Measurements from ENCODE around the gene GRIN3A. TPM values are rescaled to one million over a fixed set of nuclear protein-coding genes. Genes with fewer than 3 reads are reported as not detected.

Gene GRIN3A
- polyA plus RNA-seq, 1 of the 3 experiments (the other 2 are of a cell fraction): not detected

DNA sequence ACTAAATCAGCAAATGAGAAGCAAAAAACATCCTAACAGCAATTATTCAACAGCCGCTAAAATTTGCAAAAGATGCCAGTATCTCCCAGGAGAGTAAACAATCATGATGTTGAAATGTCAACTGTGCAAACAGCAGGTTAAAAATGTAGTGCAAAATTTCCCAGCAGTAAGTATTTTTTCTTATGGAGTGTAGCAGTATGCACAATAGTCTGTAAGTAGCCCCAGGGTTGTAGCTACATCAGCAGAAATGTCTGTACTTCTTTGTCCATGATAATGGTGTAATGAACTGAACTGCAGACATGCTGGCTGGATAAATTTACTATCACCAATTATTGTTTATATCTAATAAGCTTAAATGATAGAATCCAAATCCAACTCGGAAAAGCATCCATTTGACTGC, 31.4 kb downstream of the GRIN3A start:
- H3F3A ChIP-seq (replicated peaks; ENCODE audit: insufficient read depth): no peaks in the 10 kb centered on the region
- no peaks in the 10 kb centered on the region for H3K27me3 ChIP-seq (ENCODE audit: insufficient read depth)
- TF ChIP-seq, protein P1, sequence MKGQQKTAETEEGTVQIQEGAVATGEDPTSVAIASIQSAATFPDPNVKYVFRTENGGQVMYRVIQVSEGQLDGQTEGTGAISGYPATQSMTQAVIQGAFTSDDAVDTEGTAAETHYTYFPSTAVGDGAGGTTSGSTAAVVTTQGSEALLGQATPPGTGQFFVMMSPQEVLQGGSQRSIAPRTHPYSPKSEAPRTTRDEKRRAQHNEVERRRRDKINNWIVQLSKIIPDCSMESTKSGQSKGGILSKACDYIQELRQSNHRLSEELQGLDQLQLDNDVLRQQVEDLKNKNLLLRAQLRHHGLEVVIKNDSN (IDR thresholded peaks at IDR 0.05; ENCODE audit: borderline replicate concordance, low read depth): no peak
- TF ChIP-seq NRF1 (IDR thresholded peaks at IDR 0.05; ENCODE audit: low read depth, low read length) (no peak), RCOR1 (IDR thresholded peaks at IDR 0.05; ENCODE audit: low read length) (0 out of 2 replicates have a peak, but pooled peaks have one; percentile 55), RXRA (IDR thresholded peaks at IDR 0.05; ENCODE audit: borderline replicate concordance, low read depth) (no peak), EP300 (IDR thresholded peaks at IDR 0.05; ENCODE audit: borderline replicate concordance in 1 of 2, low read depth in 1 of 2, low read length in 1 of 2) (0 out of 4 replicates have a peak, but pooled peaks of 1 of the 2 experiments have one; percentile 25), GABPA (IDR thresholded peaks at IDR 0.05; ENCODE audit: low read depth) (no peak), SMC3 (IDR thresholded peaks at IDR 0.05; ENCODE audit: low read depth, low read length) (no peak), TCF12 (IDR thresholded peaks at IDR 0.05) (no peak), RFX5 (IDR thresholded peaks at IDR 0.05; ENCODE audit: low read length) (no peak)
- TF ChIP-seq, protein P2, sequence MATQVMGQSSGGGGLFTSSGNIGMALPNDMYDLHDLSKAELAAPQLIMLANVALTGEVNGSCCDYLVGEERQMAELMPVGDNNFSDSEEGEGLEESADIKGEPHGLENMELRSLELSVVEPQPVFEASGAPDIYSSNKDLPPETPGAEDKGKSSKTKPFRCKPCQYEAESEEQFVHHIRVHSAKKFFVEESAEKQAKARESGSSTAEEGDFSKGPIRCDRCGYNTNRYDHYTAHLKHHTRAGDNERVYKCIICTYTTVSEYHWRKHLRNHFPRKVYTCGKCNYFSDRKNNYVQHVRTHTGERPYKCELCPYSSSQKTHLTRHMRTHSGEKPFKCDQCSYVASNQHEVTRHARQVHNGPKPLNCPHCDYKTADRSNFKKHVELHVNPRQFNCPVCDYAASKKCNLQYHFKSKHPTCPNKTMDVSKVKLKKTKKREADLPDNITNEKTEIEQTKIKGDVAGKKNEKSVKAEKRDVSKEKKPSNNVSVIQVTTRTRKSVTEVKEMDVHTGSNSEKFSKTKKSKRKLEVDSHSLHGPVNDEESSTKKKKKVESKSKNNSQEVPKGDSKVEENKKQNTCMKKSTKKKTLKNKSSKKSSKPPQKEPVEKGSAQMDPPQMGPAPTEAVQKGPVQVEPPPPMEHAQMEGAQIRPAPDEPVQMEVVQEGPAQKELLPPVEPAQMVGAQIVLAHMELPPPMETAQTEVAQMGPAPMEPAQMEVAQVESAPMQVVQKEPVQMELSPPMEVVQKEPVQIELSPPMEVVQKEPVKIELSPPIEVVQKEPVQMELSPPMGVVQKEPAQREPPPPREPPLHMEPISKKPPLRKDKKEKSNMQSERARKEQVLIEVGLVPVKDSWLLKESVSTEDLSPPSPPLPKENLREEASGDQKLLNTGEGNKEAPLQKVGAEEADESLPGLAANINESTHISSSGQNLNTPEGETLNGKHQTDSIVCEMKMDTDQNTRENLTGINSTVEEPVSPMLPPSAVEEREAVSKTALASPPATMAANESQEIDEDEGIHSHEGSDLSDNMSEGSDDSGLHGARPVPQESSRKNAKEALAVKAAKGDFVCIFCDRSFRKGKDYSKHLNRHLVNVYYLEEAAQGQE (IDR thresholded peaks at IDR 0.05; ENCODE audit: low read depth, low read length): no peak
- ChIA-PET CTCF (no interaction called here), POLR2A (no interaction called here)
- no peaks in the 10 kb centered on the region for H4K20me1 ChIP-seq (ENCODE audit: insufficient read depth)
- no peaks in the 10 kb centered on the region; the same call in 1 of the 2 replicates for H3K9me2 ChIP-seq
- no peak overlapping the region for H3K27ac ChIP-seq (ENCODE audit: low read depth in 2 of 2, low read length in 1 of 2)
- DNase-seq: peak; percentile 16
- no peak overlapping the region for H2AFZ ChIP-seq (ENCODE audit: low read depth)
- WGBS (ENCODE audit: low lambda C conversion rate): 10% methylated on average over 2 of the region's 2 CpGs
- no peaks in the 10 kb centered on the region; a peak in 2 of 4 replicates for H3K4me1 ChIP-seq (ENCODE audit: control insufficient read depth in 1 of 2, insufficient read depth in 2 of 2, low read depth in 1 of 2, low read length in 1 of 2)
- no peaks in the 10 kb centered on the region for H3K79me2 ChIP-seq (ENCODE audit: insufficient read depth)
- no peak overlapping the region for H3K4me3 ChIP-seq (ENCODE audit: low read depth in 2 of 2, low read length in 1 of 2)
- no peaks in the 10 kb centered on the region for H3K36me3 ChIP-seq (replicated peaks in 1 of 2; ENCODE audit: control insufficient read depth in 1 of 2, insufficient read depth in 2 of 2, low read length in 1 of 2)
- no peaks in the 10 kb centered on the region for H3K9me3 ChIP-seq
- H3K4me2 ChIP-seq: no peak overlapping the region
- no peak overlapping the region for H3K9ac ChIP-seq

DNA sequence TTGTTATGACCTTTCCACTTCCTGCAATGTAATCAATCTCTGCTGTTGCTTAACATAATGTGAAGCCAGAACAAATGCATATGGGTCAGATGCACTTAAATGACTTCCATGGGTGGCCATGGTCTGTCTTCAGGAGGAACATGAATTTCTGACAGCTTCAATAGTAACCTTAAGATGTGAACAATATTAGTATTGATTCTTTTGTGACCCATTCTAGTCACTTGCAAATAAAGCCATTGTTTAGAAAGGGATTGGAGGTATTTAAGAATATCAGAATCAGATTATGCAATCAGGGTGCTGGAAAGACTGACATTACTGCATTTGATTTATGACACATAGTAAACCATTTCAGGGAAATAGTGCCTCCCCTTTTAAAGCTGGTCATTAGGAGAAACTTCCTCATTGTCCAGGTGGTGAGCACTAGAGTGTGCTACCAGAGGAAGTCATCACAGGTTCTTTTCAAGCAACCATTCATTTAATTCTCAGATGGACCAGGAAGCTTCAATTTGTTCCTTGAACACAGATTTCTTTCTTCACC, 32.1 kb downstream of the GRIN3A start:
- CTCF ChIA-PET: no interaction called here
- TF ChIP-seq EZH2phosphoT487 (IDR thresholded peaks at IDR 0.05; ENCODE audit: borderline replicate concordance, low read depth) (no peak), ZBTB33 (IDR thresholded peaks at IDR 0.05; ENCODE audit: borderline replicate concordance, low read depth) (no peak), PBX3 (IDR thresholded peaks at IDR 0.05) (no peak), TAF1 (IDR thresholded peaks at IDR 0.05; ENCODE audit: borderline replicate concordance, low read depth, low read length) (no peak), RFX5 (IDR thresholded peaks at IDR 0.05; ENCODE audit: low read length) (no peak), USF2 (IDR thresholded peaks at IDR 0.05; ENCODE audit: borderline replicate concordance, low read depth, low read length) (no peak), GABPA (IDR thresholded peaks at IDR 0.05; ENCODE audit: low read depth) (no peak), MAX (IDR thresholded peaks at IDR 0.05; ENCODE audit: low read depth) (no peak)
- TF ChIP-seq, protein P3, sequence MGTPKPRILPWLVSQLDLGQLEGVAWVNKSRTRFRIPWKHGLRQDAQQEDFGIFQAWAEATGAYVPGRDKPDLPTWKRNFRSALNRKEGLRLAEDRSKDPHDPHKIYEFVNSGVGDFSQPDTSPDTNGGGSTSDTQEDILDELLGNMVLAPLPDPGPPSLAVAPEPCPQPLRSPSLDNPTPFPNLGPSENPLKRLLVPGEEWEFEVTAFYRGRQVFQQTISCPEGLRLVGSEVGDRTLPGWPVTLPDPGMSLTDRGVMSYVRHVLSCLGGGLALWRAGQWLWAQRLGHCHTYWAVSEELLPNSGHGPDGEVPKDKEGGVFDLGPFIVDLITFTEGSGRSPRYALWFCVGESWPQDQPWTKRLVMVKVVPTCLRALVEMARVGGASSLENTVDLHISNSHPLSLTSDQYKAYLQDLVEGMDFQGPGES (IDR thresholded peaks at IDR 0.05; ENCODE audit: low read depth, low read length): no peak

More for the DNA sequence above, 32.1 kb downstream of the GRIN3A start:
- POLR2A ChIA-PET: no interaction called here
- H3F3A ChIP-seq (replicated peaks; ENCODE audit: insufficient read depth): no peaks in the 10 kb centered on the region
- no peaks in the 10 kb centered on the region for H3K9me3 ChIP-seq
- H3K79me2 ChIP-seq (ENCODE audit: insufficient read depth): no peaks in the 10 kb centered on the region
- no peak for DNase-seq
- no peaks in the 10 kb centered on the region for H3K27me3 ChIP-seq (ENCODE audit: insufficient read depth)
- no peaks in the 10 kb centered on the region; a peak in 2 of 4 replicates for H3K4me1 ChIP-seq (ENCODE audit: control insufficient read depth in 1 of 2, insufficient read depth in 2 of 2, low read depth in 1 of 2, low read length in 1 of 2)
- no peak overlapping the region for H3K4me2 ChIP-seq
- no peaks in the 10 kb centered on the region; the same call in 1 of the 2 replicates for H3K9me2 ChIP-seq
- no peak overlapping the region for H3K27ac ChIP-seq (ENCODE audit: low read depth in 2 of 2, low read length in 1 of 2)
- H4K20me1 ChIP-seq (ENCODE audit: insufficient read depth): no peaks in the 10 kb centered on the region
- H3K9ac ChIP-seq: no peak overlapping the region
- H3K36me3 ChIP-seq (replicated peaks in 1 of 2; ENCODE audit: control insufficient read depth in 1 of 2, insufficient read depth in 2 of 2, low read length in 1 of 2): no peaks in the 10 kb centered on the region
- H2AFZ ChIP-seq (ENCODE audit: low read depth): no peak overlapping the region
- no peak overlapping the region for H3K4me3 ChIP-seq (ENCODE audit: low read depth in 2 of 2, low read length in 1 of 2)
